HG03175 (cell line): ENCODE results near the gene MAP4.
"Not testable (repeated sequence)": the region's sequence is repeated elsewhere in the genome, so short reads cannot be mapped to it uniquely, and the experiment has no call there.

Experiments used
- ATAC-seq: cut with Tn5 transposase; IDR thresholded peaks from one replicate; pipeline ENCODE4 v1.9.1; 2021; ENCODE audit warnings: mild to moderate bottlenecking, moderate library complexity; ENCODE audit not compliant: unreplicated experiment

Gene MAP4, protein sequence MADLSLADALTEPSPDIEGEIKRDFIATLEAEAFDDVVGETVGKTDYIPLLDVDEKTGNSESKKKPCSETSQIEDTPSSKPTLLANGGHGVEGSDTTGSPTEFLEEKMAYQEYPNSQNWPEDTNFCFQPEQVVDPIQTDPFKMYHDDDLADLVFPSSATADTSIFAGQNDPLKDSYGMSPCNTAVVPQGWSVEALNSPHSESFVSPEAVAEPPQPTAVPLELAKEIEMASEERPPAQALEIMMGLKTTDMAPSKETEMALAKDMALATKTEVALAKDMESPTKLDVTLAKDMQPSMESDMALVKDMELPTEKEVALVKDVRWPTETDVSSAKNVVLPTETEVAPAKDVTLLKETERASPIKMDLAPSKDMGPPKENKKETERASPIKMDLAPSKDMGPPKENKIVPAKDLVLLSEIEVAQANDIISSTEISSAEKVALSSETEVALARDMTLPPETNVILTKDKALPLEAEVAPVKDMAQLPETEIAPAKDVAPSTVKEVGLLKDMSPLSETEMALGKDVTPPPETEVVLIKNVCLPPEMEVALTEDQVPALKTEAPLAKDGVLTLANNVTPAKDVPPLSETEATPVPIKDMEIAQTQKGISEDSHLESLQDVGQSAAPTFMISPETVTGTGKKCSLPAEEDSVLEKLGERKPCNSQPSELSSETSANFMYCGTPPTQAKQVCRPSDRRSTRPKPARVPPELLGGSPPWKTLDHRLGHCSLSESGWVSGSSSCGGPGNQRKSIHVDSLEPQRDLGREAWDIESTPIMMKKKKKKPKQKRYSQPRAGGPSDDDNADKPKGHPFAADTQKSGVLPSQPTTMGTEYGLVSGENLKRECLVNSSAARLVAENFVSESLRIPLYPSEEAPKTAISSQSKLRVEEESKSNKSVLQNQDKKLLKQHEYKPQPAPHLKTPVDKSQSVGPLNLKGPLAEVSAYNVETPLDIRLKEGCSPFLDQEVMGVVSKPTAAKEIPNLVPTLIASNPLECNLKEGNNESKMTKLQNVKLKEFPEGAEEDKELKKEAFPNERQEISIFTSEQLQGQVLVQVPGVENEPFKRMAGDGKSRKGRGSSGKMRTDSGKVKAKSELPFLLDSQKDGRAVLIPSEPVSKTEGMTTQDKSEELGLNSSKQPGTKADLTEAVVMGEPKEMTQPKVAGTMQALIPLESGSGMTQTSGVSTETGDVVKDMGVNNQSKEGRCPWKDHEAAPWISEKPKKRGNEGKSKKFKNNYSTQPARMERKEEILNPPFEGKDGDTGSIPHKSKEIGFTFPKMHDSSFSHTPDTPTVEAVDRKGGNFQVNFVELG (N-terminal part only)

GRCh38 chr3:48016301-48016973 lies at the start of gene MAP4:
Gene MAP4 (minus strand): TSS chr3:48016416. CDS start chr3:47998860, 17,556 bp downstream.
- ATAC-seq = no peak

GRCh38 chr3:48065035-48065434 lies 48.8 kb upstream of the MAP4 start:
- no peak for ATAC-seq

- no peak for ATAC-seq
Observed at GRCh38 chr3:48064292-48064829, 48.1 kb upstream of the MAP4 start.

- ATAC-seq = not testable (repeated sequence)
Observed at GRCh38 chr3:48061586-48061985, 45.4 kb upstream of the MAP4 start.

DNA sequence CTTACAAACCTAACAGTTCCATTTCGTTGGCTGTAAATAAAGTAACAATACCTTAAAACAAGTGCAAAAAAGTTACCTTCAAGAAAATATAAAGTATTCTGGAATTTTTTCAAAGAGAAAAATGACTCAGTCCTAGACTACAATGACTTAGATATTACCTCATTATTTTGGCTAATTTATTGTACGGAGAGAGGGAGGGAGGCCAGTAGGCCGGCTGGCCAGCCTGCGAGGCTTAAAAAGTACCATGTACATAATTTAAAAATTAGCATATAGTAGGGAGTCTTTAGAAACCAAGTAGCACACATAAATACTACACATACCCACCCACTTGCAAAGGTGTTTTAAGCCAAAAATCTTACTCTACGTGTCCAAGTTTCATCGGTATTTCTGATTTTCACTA lies 41.9 kb upstream of the MAP4 start:
- no peak for ATAC-seq

DNA sequence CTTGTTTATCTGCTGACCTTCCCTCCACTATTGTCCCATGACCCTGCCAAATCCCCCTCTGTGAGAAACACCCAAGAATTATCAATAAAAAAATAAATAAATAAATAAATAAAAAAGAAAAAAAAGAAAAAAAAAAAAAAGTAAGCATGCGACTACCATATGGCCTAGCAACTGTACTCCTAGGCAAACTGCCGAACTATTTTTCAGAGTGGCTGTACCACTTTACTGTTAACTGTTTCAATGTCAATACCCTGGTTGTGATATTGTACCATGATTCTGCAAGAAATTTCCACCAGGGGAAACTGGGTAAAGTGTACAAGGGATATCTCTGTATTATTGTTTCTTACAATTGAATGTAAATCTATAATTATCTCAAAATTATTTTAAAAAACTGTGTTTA lies 41.3 kb upstream of the MAP4 start:
- no peak for ATAC-seq

DNA sequence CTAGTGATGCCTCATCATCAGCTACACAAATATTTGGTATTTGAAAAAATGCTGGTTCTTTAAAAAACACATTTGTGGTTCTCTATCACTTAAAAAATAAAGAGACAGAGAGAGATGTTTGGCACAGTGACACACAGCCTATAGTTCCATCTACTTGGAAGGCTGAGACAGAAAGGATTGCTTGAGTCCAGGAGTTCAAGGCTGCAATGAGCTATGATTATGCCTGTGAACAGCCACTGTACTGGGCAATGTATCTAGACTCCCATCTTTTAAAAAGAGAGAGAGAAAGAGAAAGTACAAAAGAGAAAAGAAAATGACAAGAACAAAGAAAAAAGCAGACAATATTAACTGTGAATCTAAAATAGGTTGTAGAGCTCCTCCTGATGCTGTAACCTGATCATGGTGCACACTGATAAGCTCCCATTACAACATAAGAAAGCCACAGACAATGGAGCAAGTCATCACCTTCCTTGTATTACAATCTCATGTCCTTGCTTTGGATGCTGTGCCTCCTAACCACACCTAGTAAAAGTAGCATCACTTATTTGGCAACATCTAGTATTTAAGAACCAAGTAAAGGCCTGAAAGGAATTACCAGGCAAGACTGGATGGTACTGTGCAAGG lies 31.7 kb upstream of the MAP4 start:
- no peak for ATAC-seq

DNA sequence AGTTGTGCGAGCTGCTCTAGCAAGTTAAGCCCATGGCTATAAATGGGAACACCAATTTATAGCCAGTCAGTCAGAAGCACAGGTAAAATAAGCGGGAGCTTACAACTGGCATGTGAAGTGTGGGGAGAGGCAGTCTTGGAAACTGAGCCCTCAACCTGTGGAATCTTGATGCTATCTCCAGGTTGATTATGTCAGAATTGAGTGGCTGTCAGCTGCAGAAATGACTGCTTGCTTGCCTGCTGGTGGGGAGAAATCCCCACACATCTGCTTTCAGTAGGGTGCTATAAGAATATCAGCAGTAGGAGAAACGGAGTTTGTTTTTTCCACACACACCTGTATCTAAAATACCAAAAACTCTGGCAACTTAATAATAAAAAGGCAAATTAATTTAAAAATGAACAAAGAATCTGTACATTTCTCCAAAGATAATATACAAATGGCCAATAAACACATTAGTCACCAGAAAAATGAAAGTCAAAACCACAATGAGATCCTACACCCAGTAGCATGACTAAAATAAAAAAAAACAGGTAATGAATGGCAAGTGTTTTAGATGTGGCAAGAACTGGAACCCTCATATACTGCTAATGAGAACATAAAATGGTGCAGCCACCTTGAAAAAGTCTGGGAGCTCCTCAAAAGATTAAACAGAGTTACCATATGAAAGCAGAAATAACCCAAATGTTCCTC lies 26.0 kb upstream of the MAP4 start:
- ATAC-seq = no peak

DNA sequence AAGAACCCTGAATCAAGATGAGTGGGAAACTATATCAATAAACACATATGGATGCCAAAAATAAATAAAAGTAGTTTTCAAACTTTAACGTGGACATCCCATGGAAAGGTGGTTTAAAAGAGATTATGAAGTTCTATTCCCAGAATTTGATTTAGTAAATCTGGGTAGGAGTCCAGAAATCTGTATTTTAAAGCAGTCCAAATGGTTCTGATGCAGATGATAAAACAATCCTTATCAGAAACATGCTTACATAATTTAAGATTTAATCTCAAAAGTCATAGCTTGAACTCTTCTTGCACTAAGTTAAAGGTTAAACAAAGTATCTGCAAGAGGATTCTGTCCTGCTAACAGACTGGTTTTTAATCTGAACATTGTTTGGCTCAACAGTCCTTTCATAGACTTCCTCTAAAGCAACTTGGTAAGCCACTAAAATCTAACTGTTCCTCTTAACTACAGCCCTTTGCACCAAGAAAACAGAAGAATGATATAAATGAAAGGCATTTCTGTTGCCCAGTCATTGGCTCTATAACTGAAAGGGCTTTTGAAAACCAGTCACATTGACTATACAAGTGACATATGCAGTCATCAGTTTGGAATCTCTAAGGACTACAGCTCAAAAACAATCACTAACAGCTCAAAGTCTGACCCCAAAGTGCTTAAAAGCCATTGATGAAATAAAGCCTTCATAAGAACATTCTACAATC lies 23.4 kb upstream of the MAP4 start:
- ATAC-seq = no peak

DNA sequence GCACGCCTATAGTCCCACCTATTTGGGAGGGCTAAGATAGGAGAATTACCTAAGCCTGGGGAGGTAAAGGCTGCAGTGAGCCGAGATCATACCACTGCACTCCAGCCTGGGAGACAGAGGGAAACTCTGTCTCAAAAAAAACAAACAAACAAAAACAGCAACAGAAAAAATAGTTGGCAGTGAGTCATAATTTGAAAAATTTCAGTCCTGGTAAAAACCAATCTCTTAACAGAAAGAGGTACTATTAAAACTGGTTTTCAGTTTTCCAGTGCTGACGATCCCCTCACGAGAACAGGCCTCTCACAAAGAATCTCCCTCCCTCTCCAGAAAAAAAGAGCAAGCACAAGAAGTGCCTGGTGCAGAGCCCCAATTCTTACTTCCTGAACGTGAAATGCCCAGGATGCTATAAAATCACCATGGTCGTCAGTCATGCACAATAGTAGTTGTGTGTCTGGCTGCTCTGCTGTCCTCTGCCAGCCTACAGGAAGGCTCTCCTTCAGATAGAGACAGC lies 22.8 kb upstream of the MAP4 start:
- no peak for ATAC-seq

DNA sequence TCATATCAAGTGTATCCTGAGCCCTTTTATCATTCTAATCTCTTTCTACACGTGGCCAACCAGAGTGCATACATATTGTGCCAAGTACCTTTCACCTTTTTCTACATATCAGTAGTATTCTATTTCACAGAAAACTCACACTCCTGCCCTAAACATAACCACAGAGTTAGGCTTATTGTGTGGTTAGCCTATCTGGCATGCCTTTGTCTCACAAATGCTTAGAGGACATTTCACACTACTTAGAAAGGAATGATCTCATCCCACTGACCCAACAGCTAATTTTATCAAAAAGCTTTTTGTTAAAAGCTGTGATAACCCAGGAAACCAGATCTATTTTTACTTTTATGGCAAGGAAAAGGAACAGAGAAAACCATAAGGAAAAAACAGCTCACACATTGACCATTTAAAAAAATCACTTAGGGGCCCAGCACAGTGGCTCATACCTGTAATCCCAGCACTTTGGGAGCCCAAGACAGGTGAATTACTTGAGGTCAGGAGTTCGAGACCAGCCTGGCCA lies 17.8 kb upstream of the MAP4 start:
- no peak for ATAC-seq

- no peak for ATAC-seq
Observed at GRCh38 chr3:48030188-48030587, 14.0 kb upstream of the MAP4 start.

GRCh38 chr3:48026951-48027908 lies 11.0 kb upstream of the MAP4 start:
- no peak for ATAC-seq

DNA sequence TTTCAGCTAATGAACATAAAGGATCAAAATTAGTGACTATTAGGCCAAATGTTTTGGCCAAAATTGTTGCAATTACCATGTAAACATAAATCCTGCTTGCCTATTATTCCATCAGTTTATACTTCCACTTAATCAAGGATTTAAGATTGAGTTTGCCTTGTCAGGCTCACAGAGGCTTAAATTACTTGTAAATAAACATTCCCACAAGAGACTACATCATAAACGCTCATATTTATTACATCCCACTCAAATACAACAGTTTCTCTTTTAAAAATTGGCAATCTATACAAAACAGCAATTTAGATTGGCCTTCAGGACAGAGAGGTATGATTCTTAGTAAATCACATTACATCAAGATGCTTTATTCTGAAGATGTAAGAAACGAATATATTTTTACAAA lies 9.9 kb upstream of the MAP4 start:
- no peak for ATAC-seq

- no peak for ATAC-seq
Observed at GRCh38 chr3:48024401-48024800, 8.2 kb upstream of the MAP4 start.

- ATAC-seq = no peak
Observed at GRCh38 chr3:48023377-48023776, 7.2 kb upstream of the MAP4 start.

GRCh38 chr3:48022178-48022577 lies 6.0 kb upstream of the MAP4 start:
- ATAC-seq = no peak
